Loucy (cell line): Measurements from ENCODE around the gene CC2D2B.

Source experiments
- H2AFZ ChIP-seq: fragments of 200-600 bp; sonication (generic); 2 replicates; pipeline ENCODE4 v1.6.0; 2016; ENCODE audit warnings: antibody characterized with exemption, mild to moderate bottlenecking, low read length, moderate library complexity
- H3F3A ChIP-seq: fragments of 200-600 bp; 2 replicates; pipeline ENCODE4 v1.6.0; 2016; ENCODE audit warnings: antibody characterized with exemption, low read depth, mild to moderate bottlenecking
- H3K27me3 ChIP-seq: fragments of 200-600 bp; sonication (generic); 2 replicates; pipeline ENCODE4 v1.6.1; 2014; ENCODE audit warnings: low read length, mild to moderate bottlenecking; ENCODE audit not compliant: insufficient read depth, poor library complexity, severe bottlenecking
- H3K36me3 ChIP-seq: fragments of 200-600 bp; sonication (generic); 2 replicates; pipeline ENCODE4 v1.6.1; 2016; ENCODE audit warnings: low read length; ENCODE audit not compliant: insufficient read depth
- H3K4me1 ChIP-seq: fragments of 200-600 bp; sonication (generic); 2 replicates; pipeline ENCODE4 v1.5.1; 2014; ENCODE audit warnings: low read length, mild to moderate bottlenecking; ENCODE audit not compliant: insufficient read depth, poor library complexity, severe bottlenecking
- H3K4me2 ChIP-seq: fragments of 200-600 bp; sonication (generic); 2 replicates; pipeline ENCODE4 v1.6.0; 2014; ENCODE audit warnings: antibody characterized with exemption, low read length, low read depth, mild to moderate bottlenecking; ENCODE audit not compliant: poor library complexity, severe bottlenecking
- H3K4me3 ChIP-seq: fragments of 200-600 bp; sonication (generic); 2 replicates; pipeline ENCODE4 v1.5.1; 2014; ENCODE audit warnings: low read length, mild to moderate bottlenecking, mixed read lengths; ENCODE audit not compliant: poor library complexity, severe bottlenecking
- H3K79me2 ChIP-seq: fragments of 200-600 bp; sonication (generic); 2 replicates; pipeline ENCODE4 v1.6.1; 2014; ENCODE audit warnings: low read length; ENCODE audit not compliant: insufficient read depth
- H3K9ac ChIP-seq: fragments of 200-600 bp; sonication (generic); 2 replicates; pipeline ENCODE4 v1.6.0; 2014; ENCODE audit warnings: mild to moderate bottlenecking, low read depth, low read length, moderate library complexity; ENCODE audit not compliant: poor library complexity, severe bottlenecking
- H3K9me2 ChIP-seq: fragments of 200-600 bp; sonication (generic); replicated peaks from 2 replicates; pipeline ENCODE4 v1.6.1; 2016; ENCODE audit warnings: low read depth, low read length, mixed read lengths
- H3K9me3 ChIP-seq: fragments of 200-600 bp; sonication (generic); 2 replicates; pipeline ENCODE4 v1.6.1; 2014; ENCODE audit warnings: mild to moderate bottlenecking, antibody characterized with exemption, low read length, low read depth; ENCODE audit not compliant: insufficient read depth
- H4K20me1 ChIP-seq: fragments of 200-600 bp; sonication (generic); 2 replicates; pipeline ENCODE4 v1.6.0; 2014; ENCODE audit warnings: antibody characterized with exemption, low read length, mild to moderate bottlenecking; ENCODE audit not compliant: insufficient read depth, poor library complexity, severe bottlenecking
- EZH2phosphoT487 ChIP-seq: fragments of 200-600 bp; IDR thresholded peaks from 2 replicates; pipeline ENCODE4 v1.6.1; 2018; ENCODE audit warnings: antibody characterized with exemption, mild to moderate bottlenecking, moderate library complexity, borderline replicate concordance
- TF ChIP-seq, protein P1 (sequence below): fragments of 200-600 bp; sonication (generic); conservative IDR thresholded peaks from 2 replicates; pipeline ENCODE4 v1.5.1; 2014; ENCODE audit warnings: mild to moderate bottlenecking, antibody characterized with exemption, low read length

The CC2D2B gene

DNA sequence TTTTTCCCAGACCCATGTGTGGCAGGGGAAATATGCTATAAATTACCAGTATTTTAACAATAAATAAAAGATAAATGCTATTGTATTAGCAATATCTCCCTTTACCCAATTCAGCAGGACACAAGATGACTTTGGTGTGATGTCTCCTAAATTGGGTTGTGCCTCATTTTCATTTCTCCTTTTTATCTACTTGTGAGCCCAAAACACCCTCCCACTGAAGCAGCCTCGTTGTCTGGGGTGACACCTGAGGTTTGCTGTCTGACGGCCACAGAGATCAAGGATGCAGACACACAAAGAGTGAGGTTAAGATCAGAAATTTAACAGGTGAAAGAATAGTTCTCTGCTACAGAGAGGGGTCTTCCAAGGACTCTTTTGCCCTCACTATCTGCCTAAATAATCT, 27.1 kb upstream of the CC2D2B start:
- H3K9me3 ChIP-seq = no peaks in the 10 kb centered on the region
- H3K4me3 ChIP-seq = no peak overlapping the region
- H3K4me2 ChIP-seq = no peak overlapping the region
- H3F3A ChIP-seq = no peaks in the 10 kb centered on the region
- no peaks in the 10 kb centered on the region for H3K4me1 ChIP-seq
- no peaks in the 10 kb centered on the region for H4K20me1 ChIP-seq
- no peaks in the 10 kb centered on the region for H3K9me2 ChIP-seq
- H3K36me3 ChIP-seq = no peaks in the 10 kb centered on the region
- no peak overlapping the region for H2AFZ ChIP-seq
- H3K79me2 ChIP-seq = no peaks in the 10 kb centered on the region
- TF ChIP-seq, protein P1, sequence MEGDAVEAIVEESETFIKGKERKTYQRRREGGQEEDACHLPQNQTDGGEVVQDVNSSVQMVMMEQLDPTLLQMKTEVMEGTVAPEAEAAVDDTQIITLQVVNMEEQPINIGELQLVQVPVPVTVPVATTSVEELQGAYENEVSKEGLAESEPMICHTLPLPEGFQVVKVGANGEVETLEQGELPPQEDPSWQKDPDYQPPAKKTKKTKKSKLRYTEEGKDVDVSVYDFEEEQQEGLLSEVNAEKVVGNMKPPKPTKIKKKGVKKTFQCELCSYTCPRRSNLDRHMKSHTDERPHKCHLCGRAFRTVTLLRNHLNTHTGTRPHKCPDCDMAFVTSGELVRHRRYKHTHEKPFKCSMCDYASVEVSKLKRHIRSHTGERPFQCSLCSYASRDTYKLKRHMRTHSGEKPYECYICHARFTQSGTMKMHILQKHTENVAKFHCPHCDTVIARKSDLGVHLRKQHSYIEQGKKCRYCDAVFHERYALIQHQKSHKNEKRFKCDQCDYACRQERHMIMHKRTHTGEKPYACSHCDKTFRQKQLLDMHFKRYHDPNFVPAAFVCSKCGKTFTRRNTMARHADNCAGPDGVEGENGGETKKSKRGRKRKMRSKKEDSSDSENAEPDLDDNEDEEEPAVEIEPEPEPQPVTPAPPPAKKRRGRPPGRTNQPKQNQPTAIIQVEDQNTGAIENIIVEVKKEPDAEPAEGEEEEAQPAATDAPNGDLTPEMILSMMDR = no peak
- TF ChIP-seq EZH2phosphoT487 = no peak
- H3K9ac ChIP-seq = no peak overlapping the region
- no peaks in the 10 kb centered on the region for H3K27me3 ChIP-seq

DNA sequence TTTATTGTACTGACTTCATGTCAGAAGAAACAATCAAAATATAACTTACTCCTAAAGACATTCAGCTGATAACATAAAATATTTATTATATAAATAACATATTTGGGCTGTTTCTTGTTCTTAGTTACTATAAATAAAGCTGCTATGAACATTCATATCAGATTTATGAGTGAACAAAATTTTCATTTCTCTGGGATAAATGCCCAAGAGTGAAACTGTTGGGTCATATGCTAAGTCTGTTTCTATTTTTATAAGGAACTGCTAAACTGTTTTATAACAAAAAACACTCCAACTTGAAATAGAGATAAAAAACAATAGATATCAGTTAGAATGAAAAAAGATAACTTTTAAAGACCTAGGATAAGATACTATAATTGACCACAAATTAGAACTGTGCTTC, 26.5 kb upstream of the CC2D2B start:
- no peaks in the 10 kb centered on the region for H3F3A ChIP-seq
- H3K79me2 ChIP-seq = no peaks in the 10 kb centered on the region
- no peak overlapping the region for H2AFZ ChIP-seq
- H3K4me1 ChIP-seq = no peaks in the 10 kb centered on the region
- no peak overlapping the region for H3K9ac ChIP-seq
- no peaks in the 10 kb centered on the region for H3K27me3 ChIP-seq
- H3K4me3 ChIP-seq = no peak overlapping the region
- TF ChIP-seq, protein P1 = no peak
- TF ChIP-seq EZH2phosphoT487 = no peak
- no peaks in the 10 kb centered on the region for H4K20me1 ChIP-seq
- no peaks in the 10 kb centered on the region for H3K36me3 ChIP-seq
- no peaks in the 10 kb centered on the region for H3K9me2 ChIP-seq
- H3K9me3 ChIP-seq = no peaks in the 10 kb centered on the region
- no peak overlapping the region for H3K4me2 ChIP-seq

DNA sequence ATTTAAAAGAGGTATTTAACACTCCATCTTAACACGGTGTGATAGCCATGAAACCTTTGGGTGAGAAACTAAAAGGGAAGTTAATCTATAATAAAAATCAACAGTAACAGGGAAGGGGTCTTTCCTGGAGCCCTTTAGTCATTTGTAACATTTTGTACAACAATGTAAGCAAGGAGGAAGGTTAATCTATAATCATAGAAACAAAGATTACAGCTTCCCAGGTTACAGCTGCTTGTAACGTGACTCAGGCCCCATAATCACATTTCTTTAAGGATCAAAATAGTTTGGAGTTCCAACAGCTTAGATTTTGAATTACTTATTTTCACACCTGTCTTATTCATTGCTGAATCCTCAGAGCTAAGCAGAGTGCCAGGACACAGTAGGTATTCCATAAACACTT, 17.9 kb upstream of the CC2D2B start:
- Histone ChIP-seq H3K4me2 (no peak overlapping the region), H3K27me3 (no peaks in the 10 kb centered on the region), H3K9me2 (no peaks in the 10 kb centered on the region), H3K79me2 (no peaks in the 10 kb centered on the region), H2AFZ (no peak overlapping the region), H3K4me1 (peaks cover 3% of the 10 kb centered on the region), H3K9me3 (no peaks in the 10 kb centered on the region), H3F3A (no peaks in the 10 kb centered on the region), H3K36me3 (no peaks in the 10 kb centered on the region), H3K4me3 (no peak overlapping the region), H4K20me1 (no peaks in the 10 kb centered on the region), H3K9ac (no peak overlapping the region)
- no peak for TF ChIP-seq EZH2phosphoT487
- TF ChIP-seq, protein P1 = no peak
